NCI-H748 (cell line): ENCODE results near the gene TMEM108.

Experiments used
- DNase-seq: peaks from one replicate; lab custom pipeline; 2025; ENCODE audit not compliant: unreplicated experiment; lab: John Stamatoyannopoulos, UW

TMEM108 gene

GRCh38 chr3:133159498-133160475 lies 121.6 kb downstream of the TMEM108 start:
- no peak for DNase-seq

GRCh38 chr3:133161656-133162055 lies 123.5 kb downstream of the TMEM108 start:
- DNase-seq, result no peak

- DNase-seq, result no peak
Measured at GRCh38 chr3:133162265-133162664, 124.1 kb downstream of the TMEM108 start.

- DNase-seq, result peak; percentile 9
Measured at GRCh38 chr3:133162670-133163305, 124.6 kb downstream of the TMEM108 start.

GRCh38 chr3:133167340-133168024 lies 129.3 kb downstream of the TMEM108 start:
- DNase-seq, result no peak

- DNase-seq, result no peak
Measured at GRCh38 chr3:133168025-133168401, 129.8 kb downstream of the TMEM108 start.

DNA sequence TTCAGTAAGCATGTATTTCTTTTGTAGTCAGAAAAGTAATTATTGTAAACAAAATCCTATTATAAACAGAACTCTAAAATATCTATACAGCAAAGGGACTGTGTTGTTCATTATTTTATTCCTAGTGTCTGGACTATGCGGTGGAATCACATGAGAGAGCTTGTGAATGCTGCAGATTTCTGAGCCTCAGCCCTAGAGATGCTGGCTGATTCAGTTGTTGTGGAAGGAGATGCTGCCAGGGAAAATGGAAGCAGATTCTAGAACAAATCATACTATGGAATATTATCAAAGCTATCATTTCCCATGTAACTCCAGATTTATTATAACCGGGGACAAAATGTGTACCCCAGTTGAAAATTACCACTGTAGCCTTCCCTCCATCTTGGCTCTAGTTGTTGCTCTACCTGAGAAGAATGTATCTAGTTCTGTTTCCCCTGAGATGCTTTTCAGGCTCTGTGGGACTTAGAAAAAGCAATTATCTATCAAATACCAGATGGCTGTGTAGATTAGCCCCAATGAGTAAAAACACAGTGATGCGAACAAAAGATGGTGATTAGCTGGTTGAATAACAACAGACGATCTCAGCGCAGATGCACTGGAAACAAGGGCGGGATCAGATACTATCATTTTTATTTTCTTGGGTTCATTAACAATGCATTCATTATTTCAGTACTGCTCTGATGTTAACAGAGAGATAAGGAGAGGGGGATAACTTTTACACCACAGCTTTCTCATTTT lies 131.3 kb downstream of the TMEM108 start:
- peak; percentile 92 for DNase-seq

- no peak for DNase-seq
Measured at GRCh38 chr3:133171831-133172230, 133.6 kb downstream of the TMEM108 start.

DNA sequence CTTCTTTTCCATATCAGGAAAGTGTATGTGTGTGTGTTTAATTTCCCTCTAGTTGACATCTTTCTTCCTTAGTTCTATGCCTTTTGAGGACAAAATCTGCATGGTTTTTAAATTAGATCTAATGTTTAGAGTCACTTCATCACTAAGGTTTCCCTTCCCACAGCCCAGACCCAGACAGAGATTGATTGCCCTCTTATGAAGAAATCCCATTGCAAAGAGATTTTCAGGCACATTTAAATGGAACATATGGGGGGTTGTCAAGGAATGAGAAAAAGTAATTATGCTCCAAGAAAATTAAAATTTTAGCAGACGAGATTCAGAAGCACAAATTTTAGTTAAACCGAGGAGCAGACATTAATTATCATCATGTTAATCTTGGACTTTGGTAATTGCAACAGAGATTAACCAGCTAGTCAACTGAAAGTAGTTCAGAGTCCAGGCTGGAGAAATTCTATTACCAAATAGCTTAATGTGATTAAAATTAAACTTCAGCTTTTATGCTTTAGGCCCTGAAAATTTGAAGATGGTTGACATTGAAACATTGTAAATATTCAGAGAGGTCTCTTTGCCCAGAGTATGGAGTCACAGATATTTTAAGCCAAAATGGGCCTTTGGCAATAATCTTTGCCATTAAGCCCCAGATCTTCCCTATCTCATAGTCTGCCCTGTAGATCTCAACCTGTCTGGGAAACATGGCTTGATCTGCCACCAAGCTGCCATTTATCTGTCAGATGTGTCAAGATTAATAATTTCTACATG lies 143.4 kb downstream of the TMEM108 start:
- DNase-seq, result no peak

DNA sequence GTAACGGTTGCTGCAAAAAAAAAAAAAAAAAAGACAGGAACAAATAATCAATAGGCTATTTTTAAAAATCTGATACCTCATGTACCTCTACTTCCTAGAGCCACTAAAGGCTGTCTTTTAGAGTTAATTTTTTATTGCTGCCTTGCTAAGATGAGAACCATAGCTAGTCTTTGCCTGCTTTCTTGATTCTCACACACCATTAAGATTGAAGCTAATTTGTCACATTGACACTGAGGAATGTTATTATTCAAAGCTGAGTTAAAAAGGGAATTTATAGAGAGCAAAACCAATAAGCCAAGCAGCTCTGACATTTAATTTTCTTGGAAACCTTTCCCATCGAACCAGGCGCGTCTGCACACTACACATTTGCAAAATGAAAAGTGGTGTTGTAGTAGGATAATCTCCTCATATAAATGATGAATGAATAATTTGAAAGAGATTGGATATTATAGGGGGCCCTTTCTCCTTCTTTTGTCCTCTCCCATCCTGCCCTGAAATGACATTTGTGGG lies 149.7 kb downstream of the TMEM108 start:
- no peak for DNase-seq

GRCh38 chr3:133188996-133189395 lies 150.8 kb downstream of the TMEM108 start:
- DNase-seq, result peak; percentile 78

GRCh38 chr3:133189893-133190292 lies 151.7 kb downstream of the TMEM108 start:
- no peak for DNase-seq

DNA sequence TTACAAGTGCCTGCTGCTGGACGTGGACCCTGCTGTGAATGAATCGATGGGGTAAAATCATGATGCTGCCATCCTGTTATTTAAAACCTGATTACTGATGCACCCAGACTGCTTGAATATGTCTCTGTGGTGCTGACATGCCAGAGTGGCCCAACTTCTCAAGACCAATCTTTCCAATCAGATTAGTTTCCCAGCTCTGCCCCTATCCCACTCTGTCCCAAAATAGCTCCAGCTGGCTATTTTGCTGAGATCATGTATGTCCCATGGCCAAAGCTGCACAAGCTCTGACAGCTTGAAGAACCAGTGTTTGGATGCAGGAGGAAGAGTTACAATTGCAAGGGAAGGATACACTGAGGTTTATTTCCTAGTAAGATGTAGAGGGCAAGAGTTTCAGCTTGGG lies 153.6 kb downstream of the TMEM108 start:
- DNase-seq, result peak; percentile 72

DNA sequence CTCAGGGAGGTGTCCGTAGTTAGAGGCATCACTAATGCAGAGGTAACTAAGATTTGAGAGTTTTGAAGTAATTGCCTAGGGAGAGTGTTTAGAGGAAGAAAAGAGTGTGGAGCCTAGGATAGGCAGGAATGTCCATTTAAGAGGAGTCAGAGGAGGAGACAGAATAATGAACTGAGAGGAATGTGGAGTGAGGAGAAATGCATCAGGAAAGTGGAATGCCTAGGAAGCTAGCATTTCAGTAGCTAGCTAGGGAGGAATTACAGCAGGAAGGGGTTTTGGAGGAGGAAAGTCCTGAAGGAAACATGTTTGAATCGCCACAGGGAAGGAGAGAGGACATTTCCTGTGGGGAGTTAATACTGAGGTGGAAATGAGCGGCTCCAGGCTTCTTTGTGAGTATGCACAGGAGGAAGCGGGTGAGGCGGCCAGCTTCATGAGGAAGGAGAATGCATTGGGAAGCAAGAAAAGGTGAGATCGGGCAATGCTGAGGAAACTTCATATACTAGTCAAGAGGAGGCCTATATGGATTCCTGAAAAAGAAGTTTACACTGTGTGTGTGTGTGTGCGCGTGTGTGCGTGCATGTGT lies 154.3 kb downstream of the TMEM108 start:
- no peak for DNase-seq

DNA sequence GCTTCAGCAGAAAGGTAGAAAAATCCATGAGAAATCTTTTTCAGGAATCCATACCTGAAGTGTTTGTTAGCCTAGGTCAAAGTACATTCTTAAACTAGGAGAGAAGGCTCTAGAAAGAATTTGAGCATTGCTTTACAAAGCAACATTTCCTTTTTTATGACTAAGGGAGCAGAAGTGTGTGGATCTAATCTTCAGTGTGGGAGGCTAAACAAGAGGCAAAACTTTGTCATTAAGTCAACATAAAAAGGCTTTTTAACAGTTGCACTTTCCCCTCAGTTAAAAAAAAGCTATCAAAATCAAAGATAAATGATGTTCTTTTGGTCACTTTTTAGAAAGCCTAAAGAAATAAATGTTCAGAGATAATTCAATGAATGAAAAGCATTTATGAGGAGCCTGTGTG lies 154.8 kb downstream of the TMEM108 start:
- DNase-seq, result no peak

DNA sequence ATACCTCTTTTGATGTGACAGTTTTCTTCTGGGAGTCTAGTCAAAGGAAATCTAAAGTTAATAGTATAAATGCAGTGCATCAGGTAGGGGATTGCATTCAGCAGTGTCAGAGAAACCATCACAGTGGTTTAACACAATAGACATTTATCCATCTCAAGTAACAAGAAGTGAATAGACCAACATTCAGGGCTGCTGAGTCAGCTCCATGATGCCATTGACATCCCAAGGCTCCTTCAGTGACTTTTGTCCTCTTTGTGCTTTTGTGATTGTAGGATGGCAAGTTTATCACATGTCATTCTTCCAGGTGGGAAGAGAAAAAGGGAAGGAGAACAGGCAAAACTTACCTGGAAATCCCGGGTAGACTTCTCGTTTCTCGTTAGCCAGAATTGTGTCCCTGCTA lies 158.3 kb downstream of the TMEM108 start:
- no peak for DNase-seq

DNA sequence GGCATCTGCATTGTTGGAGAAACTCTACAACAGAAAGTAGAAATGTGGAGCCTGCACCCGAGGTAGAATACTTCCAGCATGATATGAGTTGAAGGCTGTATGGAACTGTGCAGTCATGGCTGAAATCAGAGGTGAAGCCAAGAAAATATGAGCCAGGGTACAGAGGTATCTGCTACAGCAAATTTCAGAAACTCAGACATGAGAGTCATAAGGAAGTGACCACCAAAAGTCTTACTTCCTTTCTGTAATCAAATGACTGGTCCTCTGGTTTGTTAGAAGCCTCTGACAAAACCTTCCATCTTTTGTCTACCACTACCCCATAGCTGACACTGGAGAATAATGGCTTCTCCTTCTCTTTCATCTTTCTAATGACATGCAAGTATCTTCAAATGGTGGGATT lies 159.4 kb downstream of the TMEM108 start:
- DNase-seq, result no peak

DNA sequence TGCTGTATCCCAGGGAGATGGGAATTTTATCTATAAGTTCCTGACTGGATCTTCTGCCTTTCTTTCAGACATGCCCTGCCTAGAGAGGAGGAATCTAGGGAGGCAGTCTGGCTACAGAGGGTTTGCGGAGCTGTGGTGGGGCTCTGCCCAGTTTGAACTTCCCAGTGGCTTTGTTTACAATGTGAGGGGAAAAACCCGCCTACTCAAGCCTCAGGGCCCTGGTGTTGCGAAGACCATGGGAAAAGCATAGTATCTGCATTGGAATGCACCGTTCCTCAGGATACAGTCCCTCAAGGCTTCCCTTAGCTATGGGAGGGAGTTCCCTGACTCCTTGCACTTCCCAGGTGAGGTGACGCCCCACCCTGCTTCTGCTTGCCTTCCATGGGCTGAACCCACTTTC lies 168.7 kb downstream of the TMEM108 start:
- no peak for DNase-seq

GRCh38 chr3:133208184-133208583 lies 170.0 kb downstream of the TMEM108 start:
- peak; percentile 22 for DNase-seq
